ENCODE measurements around the gene UROD.

Gene UROD

DNA sequence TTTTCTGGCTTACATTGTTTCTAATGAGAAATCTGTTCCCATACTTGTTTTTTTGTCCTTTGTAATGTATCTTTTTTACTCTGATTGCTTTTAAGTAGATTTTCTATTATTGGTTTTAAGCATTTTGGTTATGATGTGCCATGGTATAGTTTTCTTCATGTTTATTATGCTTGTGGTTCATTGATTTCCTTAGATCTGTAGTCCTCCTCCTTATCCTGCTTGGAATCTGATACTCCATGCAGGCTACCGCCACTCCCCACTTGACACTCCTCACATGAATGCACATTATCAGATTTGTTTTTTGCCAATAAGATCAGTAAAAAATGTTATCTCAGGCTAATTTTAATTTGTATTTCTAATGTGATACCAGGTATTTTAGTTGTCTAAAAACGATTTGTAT, 20.8 kb downstream of the UROD start:
- no peak overlapping the region for H3K4me3 ChIP-seq (ENCODE audit: low read depth, low read length)
- TF ChIP-seq, protein P1, sequence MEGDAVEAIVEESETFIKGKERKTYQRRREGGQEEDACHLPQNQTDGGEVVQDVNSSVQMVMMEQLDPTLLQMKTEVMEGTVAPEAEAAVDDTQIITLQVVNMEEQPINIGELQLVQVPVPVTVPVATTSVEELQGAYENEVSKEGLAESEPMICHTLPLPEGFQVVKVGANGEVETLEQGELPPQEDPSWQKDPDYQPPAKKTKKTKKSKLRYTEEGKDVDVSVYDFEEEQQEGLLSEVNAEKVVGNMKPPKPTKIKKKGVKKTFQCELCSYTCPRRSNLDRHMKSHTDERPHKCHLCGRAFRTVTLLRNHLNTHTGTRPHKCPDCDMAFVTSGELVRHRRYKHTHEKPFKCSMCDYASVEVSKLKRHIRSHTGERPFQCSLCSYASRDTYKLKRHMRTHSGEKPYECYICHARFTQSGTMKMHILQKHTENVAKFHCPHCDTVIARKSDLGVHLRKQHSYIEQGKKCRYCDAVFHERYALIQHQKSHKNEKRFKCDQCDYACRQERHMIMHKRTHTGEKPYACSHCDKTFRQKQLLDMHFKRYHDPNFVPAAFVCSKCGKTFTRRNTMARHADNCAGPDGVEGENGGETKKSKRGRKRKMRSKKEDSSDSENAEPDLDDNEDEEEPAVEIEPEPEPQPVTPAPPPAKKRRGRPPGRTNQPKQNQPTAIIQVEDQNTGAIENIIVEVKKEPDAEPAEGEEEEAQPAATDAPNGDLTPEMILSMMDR (IDR thresholded peaks at IDR 0.05; ENCODE audit: borderline replicate concordance, insufficient read depth, low read depth, low read length), result no peak

DNA sequence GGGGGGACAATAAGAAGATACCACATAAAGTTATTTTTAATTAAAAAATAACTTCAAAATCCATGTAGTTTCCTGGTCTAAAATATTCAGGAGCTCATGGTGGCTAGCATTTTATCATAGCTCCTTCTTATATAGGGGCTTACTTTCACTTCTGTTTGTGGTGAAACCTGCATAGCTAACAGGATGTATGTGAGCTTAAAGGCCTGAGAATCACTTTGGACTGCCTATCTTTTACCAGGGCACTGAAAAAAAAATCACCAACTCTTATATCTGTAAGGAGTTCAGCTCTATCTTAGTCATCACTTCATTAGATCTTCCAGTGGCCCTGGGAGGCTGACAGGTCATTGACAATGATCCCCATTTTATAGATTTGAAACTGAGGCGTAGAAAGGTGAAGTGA, 21.3 kb downstream of the UROD start:
- TF ChIP-seq, protein P1 (IDR thresholded peaks at IDR 0.05; ENCODE audit: borderline replicate concordance, insufficient read depth, low read depth, low read length), result no peak
- H3K4me3 ChIP-seq (ENCODE audit: low read depth, low read length), result no peak overlapping the region

DNA sequence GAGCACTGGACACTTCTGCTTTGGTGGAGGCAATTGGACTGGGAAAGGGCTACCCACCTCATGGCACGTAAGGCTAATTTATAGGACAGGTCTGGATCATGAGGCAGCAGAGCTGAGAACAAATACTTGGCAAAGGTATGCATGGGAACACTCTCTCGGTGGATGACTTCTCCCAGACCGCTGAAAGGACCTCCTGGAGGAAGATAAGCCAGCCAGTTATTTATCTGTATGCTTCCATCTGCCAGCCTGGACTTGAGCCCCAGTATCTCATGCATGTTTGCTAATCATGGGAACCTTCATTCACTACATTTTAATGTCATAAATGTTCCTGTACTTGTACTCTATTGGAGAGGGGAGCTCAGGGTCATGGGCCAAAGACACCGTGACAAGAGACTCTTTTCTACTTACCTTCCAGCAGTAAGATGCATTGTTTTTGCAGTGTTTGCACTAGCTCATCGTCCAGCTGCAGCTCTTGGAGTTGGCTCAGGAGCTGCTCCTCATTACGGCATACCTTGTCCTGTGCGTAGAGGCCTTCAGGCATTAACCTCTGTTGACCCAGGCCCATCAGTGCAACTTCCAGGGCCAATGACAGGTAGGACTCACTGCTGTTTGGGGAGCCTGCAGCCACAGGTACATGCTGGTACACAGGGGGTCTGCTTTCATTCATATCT, 23.7 kb downstream of the UROD start:
- TF ChIP-seq, protein P1 (IDR thresholded peaks at IDR 0.05; ENCODE audit: borderline replicate concordance, insufficient read depth, low read depth, low read length), result no peak
- H3K4me3 ChIP-seq (ENCODE audit: low read depth, low read length), result no peak overlapping the region

DNA sequence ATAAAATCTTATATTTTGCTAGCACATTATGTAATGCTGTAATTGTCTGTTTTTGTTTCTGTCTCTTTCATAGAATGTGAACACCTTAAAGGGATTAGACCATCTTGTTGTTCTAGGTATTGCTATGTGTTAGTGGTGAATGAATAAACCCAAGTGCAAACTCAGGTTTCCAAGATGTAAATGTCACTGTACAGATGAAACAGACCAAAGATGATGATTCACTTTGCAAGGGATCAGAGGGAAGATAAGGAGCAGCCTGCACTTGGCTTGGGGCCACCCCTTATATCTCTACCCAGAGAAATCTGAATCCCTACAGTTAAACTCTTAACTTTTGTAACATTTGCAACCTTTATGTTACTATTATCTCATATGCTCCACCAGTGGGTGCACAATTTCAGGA, 25.4 kb downstream of the UROD start:
- TF ChIP-seq, protein P1 (IDR thresholded peaks at IDR 0.05; ENCODE audit: borderline replicate concordance, insufficient read depth, low read depth, low read length), result no peak
- H3K4me3 ChIP-seq (ENCODE audit: low read depth, low read length), result no peak overlapping the region

DNA sequence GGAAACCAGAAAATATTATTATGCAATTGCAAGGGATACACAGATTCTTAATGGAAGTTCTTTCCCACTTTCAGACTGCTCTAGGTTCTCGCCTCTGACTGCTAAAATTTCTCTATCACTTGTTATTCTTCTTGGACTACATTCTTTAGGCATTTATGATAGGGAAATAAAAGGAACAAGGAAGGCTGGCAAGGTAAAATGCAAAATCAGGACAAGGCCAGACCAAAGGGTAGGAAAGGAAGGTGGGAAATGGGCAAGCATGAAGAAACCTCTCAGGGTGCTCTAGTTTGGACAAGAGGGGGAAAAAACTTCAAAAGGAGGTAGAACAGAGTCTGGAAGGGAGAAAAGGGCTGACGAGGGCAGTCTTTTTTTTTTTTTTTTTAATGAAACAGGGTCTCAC, 26.2 kb downstream of the UROD start:
- TF ChIP-seq, protein P1 (IDR thresholded peaks at IDR 0.05; ENCODE audit: borderline replicate concordance, insufficient read depth, low read depth, low read length), result no peak

DNA sequence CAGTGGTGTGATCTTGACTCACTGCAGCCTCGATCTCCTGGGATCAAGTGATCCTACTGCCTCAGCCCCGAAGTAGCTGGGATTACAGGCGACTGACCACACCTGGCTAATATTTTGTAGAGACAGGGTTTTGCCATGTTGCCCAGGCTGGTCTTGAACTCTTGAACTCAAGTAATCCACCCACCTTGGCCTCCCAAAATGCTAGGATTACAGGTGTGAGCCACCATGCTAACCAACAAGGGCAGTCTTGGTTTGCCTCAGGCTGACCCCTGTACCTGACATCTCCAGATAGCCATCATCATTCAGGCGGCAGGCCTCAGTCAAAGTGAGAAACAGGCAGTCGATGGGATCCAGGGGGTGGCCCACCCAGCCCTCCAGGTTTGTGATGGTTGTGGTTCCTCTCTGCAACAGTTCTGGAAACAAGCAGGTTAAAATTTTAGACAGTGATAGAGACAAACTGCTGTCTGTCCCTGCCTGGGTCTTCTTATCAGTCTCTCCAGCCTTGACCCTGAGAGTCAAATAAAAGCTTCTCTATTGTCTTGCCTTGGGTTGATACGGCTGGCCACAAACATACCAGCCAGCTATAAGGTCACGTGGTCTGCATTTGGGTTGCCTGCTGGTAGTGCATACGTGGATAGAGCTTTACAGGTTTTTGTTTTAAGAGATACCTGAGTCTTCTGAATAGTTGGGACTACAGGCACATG, 26.8 kb downstream of the UROD start:
- TF ChIP-seq, protein P1 (IDR thresholded peaks at IDR 0.05; ENCODE audit: borderline replicate concordance, insufficient read depth, low read depth, low read length), result no peak
- H3K4me3 ChIP-seq (ENCODE audit: low read depth, low read length), result no peak overlapping the region

More for the DNA sequence above, 26.2 kb downstream of the UROD start:
- H3K4me3 ChIP-seq (ENCODE audit: low read depth, low read length), result no peak overlapping the region

DNA sequence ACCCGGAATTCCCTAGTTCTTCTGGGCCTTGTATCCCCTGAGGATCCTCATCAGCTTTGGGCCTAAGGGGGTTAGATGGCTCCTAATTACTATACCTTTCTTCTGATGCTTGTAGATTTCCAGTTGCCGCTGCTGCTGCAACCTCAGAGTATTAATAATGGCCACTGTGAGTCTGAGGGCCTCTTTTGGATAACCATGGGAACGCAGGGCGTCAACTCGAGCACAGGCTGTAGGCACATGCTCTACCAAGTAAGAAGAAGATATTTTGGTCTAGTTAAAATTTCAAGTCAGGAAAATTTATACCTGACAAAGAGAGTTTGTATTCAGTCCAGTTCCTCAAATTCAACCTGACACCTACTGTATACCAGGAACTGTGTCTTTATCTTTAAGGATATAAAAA, 28.2 kb downstream of the UROD start:
- no peak overlapping the region for H3K4me3 ChIP-seq (ENCODE audit: low read depth, low read length)
- TF ChIP-seq, protein P1 (IDR thresholded peaks at IDR 0.05; ENCODE audit: borderline replicate concordance, insufficient read depth, low read depth, low read length), result no peak

Data from GM12875 (cell line).